Uterus (tissue), 4 donors: Measurements from ENCODE around the gene DCST1. TPM values are rescaled to one million over a fixed set of nuclear protein-coding genes. Genes with fewer than 3 reads are reported as not detected.
A peak's percentile ranks its signal among the peaks of the same experiment; 100 is the strongest.

Source experiments
- DNase-seq, 2 donors: peaks; one replicate each; pipeline ENCODE4 v3.0.0-alpha.2; 2019 to 2020
- H3K27ac ChIP-seq, 2 donors: fragments of 200-600 bp; sonication (generic); 1 replicate in 1 of 2; 2 replicates in 1 of 2; pipeline ENCODE4 v1.5.1; 2016 to 2018
- H3K27me3 ChIP-seq, 2 donors: fragments of 200-600 bp; sonication (generic); one replicate each; pipeline ENCODE4 v1.5.1; 2018 to 2019; ENCODE audit warnings: control low read depth in 1 of 2
- H3K36me3 ChIP-seq, 2 donors: fragments of 200-600 bp; sonication (generic); one replicate each; pipeline ENCODE4 v1.5.1; 2019; ENCODE audit warnings: control low read depth in 1 of 2
- H3K4me1 ChIP-seq, 2 donors: fragments of 200-600 bp; sonication (generic); one replicate each; pipeline ENCODE4 v1.5.1; 2018 to 2019; ENCODE audit warnings: control low read depth in 1 of 2
- H3K4me3 ChIP-seq, 2 donors: fragments of 200-600 bp; sonication (generic); 1 replicate in 1 of 2; 2 replicates in 1 of 2; pipeline ENCODE4 v1.5.1; 2018 to 2019; ENCODE audit warnings: mild to moderate bottlenecking in 1 of 2
- H3K9me3 ChIP-seq, 2 donors: fragments of 200-600 bp; sonication (generic); one replicate each; pipeline ENCODE4 v1.5.1; 2019; ENCODE audit warnings: control low read depth in 1 of 2
- CTCF ChIP-seq, 4 experiments: fragments of 200-600 bp in 2 of 4; fragments of 450-650 bp in 2 of 4; sonication (generic) in 2 of 4; IDR thresholded peaks; one replicate each; pipeline ENCODE4 v1.5.1; 2016 to 2019; ENCODE audit warnings: antibody characterized with exemption in 4 of 4, mild to moderate bottlenecking in 2 of 4, moderate library complexity in 1 of 4
- POLR2A ChIP-seq, 2 donors: fragments of 450-650 bp; IDR thresholded peaks; one replicate each; pipeline ENCODE4 v1.6.1; 2016; ENCODE audit warnings: antibody characterized with exemption in 2 of 2, mild to moderate bottlenecking in 1 of 2, moderate library complexity in 1 of 2
- intact Hi-C: fragments of 100-400 bp; cut with DNase I; formaldehyde crosslinking; loops from one replicate; pipeline ENCODE4 v1.15.1; 2023; ENCODE audit warnings: low total_unique reads
- total RNA-seq, 4 donors: library from RNA; depleted of rRNA in 3 of 4; stranded (reverse); fragments of >200 nt in 3 of 4; gene quantifications; one replicate each; pipeline versions ENCODE4 v1.1.0 to v1.2.4, GENCODE V29; 2014 to 2023
- donor health status: DM: yes; HTN: yes; CAD: no.

The DCST1 gene
- total RNA-seq, 4 donors from 2014 or later = 1.1 to 3.5 TPM; not detected in 2

- Histone ChIP-seq H3K4me1 (peaks cover 10 to 49% of the 10 kb centered on the region in 2 donors), H3K36me3 (no peaks in the 10 kb centered on the region), H3K9me3 (no peaks in the 10 kb centered on the region), H3K4me3 (no peak overlapping the region), H3K27me3 (peaks cover 42 to 43% of the 10 kb centered on the region in 2 donors), H3K27ac (no peak overlapping the region)
- TF ChIP-seq POLR2A (IDR thresholded peaks at IDR 0.05) (no peak), CTCF (IDR thresholded peaks at IDR 0.05) (no peak)
- intact Hi-C loops = no loop called here
- no peak for DNase-seq
Measured at GRCh38 chr1:155082301-155083051, 48.9 kb downstream of the DCST1 start.

GRCh38 chr1:155083052-155083541 is 49.5 kb downstream of the DCST1 start:
- peaks cover 10 to 49% of the 10 kb centered on the region in 2 donors for H3K4me1 ChIP-seq

GRCh38 chr1:155083865-155084721 is 50.5 kb downstream of the DCST1 start:
- H3K4me1 ChIP-seq = peaks cover 10 to 41% of the 10 kb centered on the region in 2 donors
- H3K4me3 ChIP-seq = peak overlapping the region in 1 of 2 donors; percentile 74
- peak overlapping the region in 1 of 2 donors; percentile 91 for H3K27ac ChIP-seq
- peak; percentile 41 to 66 for DNase-seq
- intact Hi-C loops = no loop called here
- no peak for TF ChIP-seq POLR2A (IDR thresholded peaks at IDR 0.05)
- no peak for TF ChIP-seq CTCF (IDR thresholded peaks at IDR 0.05)
- no peaks in the 10 kb centered on the region for H3K36me3 ChIP-seq
- H3K27me3 ChIP-seq = peaks cover 42 to 43% of the 10 kb centered on the region in 2 donors
- H3K9me3 ChIP-seq = no peaks in the 10 kb centered on the region

More at GRCh38 chr1:155083052-155083541, 49.5 kb downstream of the DCST1 start:
- H3K27ac ChIP-seq = no peak overlapping the region
- H3K9me3 ChIP-seq = no peaks in the 10 kb centered on the region
- no peaks in the 10 kb centered on the region for H3K36me3 ChIP-seq
- peaks cover 42 to 43% of the 10 kb centered on the region in 2 donors for H3K27me3 ChIP-seq
- H3K4me3 ChIP-seq = no peak overlapping the region
- DNase-seq = no peak
- TF ChIP-seq POLR2A (IDR thresholded peaks at IDR 0.05) = no peak
- no peak for TF ChIP-seq CTCF (IDR thresholded peaks at IDR 0.05)
- intact Hi-C loops = no loop called here

- Histone ChIP-seq H3K27ac (peak overlapping the region; percentile 84 to 91), H3K4me3 (peak overlapping the region; percentile 60 to 74), H3K27me3 (peaks cover 38 to 41% of the 10 kb centered on the region in 2 donors), H3K4me1 (peaks cover 7 to 33% of the 10 kb centered on the region in 2 donors), H3K9me3 (no peaks in the 10 kb centered on the region), H3K36me3 (no peaks in the 10 kb centered on the region)
- TF ChIP-seq CTCF (IDR thresholded peaks at IDR 0.05) (peak; percentile 86 to 99 (median 96)), POLR2A (IDR thresholded peaks at IDR 0.05) (peak; percentile 37 to 46)
- intact Hi-C loops = no loop called here
- peak; percentile 91 for DNase-seq
Measured at GRCh38 chr1:155084722-155085503, 51.3 kb downstream of the DCST1 start.
